HG03378 (cell line): Measurements from ENCODE around the gene ELMO3.

Experiments used
- ATAC-seq: cut with Tn5 transposase; IDR thresholded peaks from one replicate; pipeline ENCODE4 v1.9.1; 2021; ENCODE audit warnings: mild to moderate bottlenecking, moderate library complexity; ENCODE audit not compliant: unreplicated experiment

Gene ELMO3

DNA sequence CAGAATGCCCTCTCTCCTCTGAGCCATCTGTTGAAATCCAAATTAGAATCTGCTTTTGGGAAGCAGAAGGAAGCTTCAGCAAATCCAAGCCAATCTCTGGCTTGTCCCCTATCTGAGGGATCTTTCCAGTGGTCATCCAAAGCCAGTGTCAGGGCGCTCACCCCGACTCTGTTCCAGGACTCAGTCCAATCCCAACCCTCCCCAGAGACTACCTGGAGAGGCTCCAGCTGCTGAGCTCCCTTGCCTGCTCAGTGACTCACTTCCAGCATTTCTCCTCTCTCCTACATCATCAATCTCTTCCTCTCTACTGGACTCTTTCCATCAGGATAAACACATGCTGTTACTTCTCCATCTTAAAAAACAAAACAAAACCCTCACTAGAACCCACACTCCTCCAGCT lies 17.6 kb upstream of the ELMO3 start:
- ATAC-seq: no peak

DNA sequence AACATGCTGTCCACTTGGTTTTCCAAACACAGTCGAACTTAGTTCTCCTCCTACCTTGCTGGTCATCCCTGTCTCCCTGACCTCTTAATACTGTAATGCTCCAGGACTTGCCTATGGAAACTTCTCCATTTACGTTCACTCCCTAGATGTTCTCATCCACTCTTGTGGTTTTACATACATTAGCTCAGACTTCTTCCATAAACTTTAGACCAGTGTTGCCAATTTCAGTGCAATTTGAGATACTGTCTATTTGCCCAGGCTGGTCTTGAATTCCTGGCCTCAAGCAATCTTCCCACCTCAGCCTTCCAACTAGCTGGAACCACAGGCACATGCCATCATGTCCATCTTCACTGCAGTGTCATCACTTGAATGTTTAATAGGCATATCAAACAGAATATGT lies 16.6 kb upstream of the ELMO3 start:
- no peak for ATAC-seq

DNA sequence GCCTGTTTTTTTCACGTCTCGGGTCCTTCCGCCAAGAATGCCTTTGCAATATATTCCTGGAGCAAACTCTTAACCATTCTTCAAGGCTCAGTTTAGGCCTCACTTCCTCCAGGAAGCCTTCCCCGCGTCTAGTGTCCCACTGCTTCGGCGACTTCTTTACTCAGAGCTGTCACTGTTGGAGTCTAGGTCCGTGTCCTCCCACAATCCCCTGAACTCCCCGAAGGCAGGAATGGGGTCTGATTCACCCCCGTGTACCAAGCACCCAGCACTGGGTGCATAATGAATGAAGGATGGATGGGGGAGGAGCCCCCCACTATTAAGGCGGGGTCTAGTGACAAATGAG lies 15.7 kb upstream of the ELMO3 start:
- no peak for ATAC-seq

DNA sequence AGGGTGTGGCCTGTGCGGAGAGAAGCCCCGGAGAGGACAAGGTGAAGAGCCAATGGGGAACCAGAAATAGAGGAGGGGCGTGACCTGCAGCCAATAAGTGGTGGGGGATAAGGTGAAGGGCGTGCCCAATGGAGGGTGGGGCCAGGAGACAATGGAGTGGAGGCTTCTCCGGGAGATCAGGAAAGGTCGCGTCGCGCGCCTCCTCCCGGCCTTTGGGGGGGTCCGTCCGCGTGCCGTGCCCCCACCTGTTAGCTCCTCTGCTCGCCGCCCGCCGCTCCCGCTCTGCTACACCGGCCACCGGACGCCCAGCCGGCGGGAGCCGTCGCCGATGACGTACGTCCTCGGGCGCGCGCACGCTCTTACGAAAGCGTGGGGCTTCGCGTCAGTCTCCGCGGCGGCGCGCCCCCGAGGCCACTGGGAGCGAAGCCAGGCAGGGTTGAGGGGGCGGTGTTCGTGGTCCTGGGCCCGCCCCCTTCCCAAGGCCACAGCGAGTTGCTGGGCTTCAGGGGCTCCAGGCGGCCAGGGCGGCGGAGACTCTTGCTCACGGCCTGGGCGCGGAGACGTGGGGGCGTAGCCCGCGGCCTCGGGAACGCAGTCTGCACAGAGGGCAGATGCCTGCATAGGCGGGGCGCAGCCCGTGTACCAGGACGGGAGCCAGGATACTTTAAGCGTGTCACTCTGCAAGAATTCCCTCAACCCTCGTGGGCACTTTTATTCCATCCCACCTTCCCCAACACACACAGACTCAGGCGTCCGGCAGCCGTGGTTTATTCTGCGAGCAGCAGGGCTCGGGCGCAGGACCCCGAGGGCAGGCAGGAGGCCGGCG lies 15.1 kb upstream of the ELMO3 start, which contains the start of gene MATCAP1:
Gene MATCAP1 (minus strand): TSS at position 337 of the 826 bp plus-strand sequence. CDS start 3,353 bp downstream, outside the sequence.
- ATAC-seq: peak; percentile 87

DNA sequence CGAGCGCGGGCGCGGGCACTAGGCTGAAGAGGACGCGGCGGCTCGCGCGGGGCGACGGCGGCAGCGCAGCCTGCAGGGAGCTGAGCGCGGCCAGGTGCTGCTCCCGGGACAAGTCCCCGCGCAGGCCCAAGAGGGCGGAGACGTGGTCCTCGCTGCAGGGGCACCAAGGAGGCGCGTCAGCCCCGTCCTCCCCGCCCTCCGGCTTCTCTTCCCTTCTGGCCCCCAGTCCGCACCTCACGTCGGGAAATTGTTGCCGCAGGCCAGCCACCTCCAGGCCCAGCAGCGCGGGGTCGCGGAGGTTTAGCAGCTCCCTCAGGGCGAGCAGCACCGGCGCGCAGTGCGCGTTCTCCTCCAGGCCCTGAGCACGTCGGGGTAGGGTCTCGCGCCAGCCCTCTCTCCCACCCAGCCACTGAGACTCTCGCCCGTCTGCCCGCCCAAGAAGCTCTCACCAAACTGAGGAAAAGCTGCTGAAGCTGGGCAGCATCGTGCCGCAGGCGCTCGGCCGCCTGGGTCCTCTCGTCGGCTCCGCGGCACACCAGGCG lies 14.4 kb upstream of the ELMO3 start:
- ATAC-seq: no peak

DNA sequence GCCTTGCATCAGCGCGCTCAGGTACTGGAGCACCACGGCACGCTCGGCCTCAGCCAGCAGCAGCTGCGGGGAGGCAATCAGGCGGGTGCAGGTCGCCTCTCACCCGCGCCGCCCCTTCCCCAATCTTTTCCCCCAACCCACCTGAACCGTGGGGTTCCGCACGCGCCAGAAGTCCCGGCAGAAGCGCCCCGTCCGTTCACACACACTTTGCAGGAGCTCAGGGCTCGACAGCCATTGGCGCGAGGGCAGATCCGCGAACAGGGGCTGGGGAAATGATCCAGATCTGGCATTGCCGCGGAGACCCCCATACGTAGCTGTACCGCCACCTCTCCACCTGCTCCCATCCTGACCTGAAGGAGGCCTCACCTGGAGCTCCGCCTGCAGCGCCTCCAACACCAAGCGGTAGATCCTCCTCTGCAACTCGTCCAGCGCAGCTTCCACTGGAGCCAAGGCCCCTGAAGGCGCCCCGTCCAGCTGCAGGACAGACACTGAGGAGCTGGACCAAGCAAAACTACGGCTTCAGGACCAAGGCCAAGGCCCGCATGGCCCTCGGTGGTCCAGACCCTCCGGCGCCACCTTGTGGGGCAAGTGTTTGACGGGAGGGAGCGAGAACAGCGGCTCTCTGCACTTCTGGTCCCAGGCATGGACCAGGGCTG lies 13.8 kb upstream of the ELMO3 start:
- no peak for ATAC-seq

DNA sequence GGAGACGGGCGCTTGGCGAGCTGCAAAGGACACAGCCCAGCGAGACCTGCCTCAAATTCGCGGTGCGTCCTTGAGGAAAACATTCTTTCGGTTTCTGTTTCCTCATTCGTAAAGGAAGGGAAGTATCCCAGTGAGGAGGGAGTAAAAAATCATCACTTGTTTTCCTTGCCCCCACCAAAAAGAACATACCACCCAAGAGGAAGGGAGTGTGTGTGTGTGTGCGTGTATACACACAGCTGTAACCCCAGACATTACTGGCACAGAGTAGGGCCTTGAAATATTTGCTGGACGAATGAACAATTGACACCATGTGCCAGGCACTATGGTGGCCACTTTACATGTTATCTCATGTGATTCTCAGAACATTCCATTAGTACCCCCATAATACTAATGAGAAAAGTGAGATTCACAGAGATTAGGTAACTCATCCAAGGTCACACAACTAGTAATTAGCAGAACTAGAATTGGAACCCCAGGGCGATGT lies 13.2 kb upstream of the ELMO3 start:
- no peak for ATAC-seq

DNA sequence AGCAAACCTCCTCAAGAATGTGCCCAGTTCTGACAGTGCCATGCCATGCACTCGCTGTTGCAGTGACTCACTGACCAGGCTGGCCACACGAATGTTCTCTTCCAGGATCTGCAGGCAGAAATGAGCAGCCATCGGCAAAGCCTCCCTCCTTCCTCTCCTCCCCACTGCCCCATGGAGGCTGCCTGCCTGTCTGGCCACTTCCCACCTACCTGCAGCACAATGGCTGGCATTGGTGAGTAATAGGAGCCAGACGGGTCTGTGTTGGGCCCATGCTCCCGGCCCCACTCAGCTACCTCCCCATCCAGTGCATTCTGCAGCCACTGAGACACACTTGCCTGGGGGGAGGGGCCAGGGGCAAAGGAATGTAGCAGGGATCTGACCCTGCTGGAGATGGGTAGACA lies 12.4 kb upstream of the ELMO3 start:
- ATAC-seq: no peak

DNA sequence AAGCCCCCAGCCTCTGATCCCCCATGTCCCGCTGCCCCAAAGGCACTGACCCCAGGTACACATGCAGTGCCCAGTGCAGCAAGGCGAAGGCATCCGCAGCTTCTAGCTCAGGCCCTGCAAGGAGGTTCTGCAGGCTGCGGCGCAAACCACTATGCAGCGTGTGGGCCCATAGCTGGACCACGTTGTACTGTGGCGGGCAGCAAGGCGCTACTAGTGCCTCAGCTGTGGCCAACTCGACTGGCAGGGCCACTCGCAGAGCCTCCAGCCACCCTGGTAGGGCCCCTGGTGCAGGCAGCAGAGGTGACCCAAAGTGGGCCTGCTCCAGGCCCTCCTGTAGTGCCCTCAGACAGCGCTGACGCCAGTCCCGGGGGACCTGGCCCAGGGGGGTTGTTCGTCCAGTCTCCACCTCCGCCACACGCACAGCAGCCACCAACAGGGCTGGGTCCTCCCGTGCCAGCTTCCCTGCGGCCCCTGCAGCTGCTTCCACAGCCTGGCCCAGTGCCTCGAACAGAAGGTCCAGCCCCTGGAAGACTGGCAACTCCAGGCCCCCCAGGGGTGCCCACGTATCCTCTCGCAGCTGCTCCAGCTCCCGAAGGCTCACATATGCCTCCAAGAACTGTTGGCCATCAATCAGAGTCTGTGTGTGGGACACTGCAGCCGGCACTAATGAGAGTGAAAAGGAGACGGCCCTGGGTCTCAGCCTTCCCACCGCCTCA lies 11.6 kb upstream of the ELMO3 start:
- no peak for ATAC-seq

DNA sequence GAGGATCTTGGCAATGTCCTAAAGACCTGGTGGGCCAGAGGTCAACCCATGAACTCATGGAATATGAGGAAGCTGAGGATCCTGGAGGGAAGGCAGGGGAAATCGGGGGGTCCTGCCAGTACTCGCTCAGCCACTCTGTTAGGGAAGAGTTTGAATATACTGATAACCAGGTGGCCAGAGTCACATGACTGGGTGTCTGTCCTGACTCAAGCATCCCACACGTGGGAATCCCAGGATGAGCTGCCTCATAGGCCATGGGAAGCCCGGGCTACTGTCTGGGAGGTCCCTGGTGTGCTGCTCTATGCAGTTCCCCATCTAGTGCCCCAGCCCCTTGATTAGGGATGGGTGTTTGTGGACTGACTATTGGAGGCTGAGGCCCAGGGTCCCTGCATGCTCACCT lies 10.6 kb upstream of the ELMO3 start:
- ATAC-seq: no peak

DNA sequence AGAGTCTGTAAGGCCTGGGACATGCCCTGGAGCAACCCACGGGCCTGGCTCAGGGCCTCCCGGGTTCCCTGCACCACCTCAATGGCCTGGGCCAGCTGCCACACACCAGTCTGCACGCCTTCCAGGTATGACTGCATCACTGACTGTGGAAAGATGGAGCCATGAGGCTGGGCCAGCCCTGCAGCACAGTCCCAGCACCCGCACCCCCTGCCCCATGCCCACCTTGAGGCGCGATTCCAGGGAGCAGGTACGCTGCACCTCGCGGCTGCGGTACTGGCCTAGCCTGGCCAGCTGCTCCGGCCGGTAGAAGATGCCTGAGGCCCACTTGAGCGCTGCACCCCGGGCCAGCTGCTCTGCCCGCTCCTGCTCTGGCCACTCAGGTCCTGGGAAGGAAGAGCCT lies 10.1 kb upstream of the ELMO3 start:
- ATAC-seq: no peak

DNA sequence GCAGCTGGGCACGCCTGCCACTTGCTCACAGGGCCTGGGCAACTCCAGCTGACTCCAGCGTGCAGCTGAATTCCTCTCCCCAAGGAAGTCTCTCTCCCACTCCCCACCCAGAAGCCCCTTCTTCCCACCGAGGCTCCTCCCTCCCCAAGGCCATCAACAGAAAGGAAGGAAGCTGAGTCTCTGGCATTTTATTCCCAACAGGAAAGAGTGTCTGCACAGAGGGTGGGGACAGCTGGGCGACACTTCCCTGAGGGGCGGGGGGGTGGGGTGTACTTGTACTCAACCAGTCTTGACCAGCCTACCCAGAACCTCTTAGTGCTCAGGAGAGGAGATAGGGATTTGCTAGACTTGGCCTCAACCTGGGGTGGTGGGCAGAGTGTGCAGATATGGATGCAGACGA lies 8.9 kb upstream of the ELMO3 start, which contains the start of gene EXOC3L1:
Gene EXOC3L1 (minus strand): TSS at position 96 of the 400 bp plus-strand sequence. CDS start 460 bp downstream, outside the sequence.
- ATAC-seq: no peak

DNA sequence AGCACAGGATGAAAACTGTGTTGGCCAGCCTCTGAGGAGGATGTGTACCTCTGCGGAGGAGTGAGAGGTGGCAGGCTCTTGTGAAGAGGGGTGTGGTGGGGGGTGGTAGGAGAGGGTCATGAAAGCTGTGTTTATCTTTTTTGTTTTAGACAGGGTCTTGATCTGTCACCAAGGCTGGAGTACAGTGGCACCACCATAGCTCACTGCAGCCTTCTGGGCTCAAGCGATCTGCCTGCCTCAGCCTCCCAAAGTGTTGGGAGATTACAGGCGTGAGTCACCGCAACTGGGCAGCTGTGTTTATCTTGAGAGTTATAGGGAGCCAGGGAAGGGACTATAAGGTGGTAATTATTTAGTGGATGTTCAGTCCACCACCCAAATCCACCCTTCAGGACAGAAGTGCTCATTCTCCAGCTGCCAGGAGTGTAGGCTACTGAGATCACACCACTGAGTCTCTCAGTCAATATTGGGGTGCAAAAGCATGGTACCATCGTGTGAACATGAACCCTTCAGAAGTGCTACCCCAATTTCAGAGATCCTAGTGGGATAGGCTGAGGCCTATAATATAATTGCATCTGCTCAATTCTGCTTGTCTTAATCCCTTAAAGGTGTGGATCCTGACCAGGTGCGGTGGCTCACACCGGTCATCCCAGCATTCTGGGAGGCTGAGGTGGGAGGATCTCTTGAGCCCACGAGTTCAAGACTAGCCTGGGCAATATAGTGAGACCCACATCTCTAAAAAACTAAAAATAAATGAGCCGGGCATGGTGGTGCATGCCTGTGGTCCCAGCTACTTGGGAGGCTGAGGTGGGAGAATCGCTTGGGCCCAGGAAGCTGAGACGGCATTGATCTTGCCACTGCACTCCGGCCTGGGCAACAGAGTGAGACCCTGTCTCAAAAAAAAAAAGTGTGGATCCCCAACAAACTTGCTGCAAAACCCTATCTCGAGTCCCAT lies 8.2 kb upstream of the ELMO3 start:
- ATAC-seq: no peak

DNA sequence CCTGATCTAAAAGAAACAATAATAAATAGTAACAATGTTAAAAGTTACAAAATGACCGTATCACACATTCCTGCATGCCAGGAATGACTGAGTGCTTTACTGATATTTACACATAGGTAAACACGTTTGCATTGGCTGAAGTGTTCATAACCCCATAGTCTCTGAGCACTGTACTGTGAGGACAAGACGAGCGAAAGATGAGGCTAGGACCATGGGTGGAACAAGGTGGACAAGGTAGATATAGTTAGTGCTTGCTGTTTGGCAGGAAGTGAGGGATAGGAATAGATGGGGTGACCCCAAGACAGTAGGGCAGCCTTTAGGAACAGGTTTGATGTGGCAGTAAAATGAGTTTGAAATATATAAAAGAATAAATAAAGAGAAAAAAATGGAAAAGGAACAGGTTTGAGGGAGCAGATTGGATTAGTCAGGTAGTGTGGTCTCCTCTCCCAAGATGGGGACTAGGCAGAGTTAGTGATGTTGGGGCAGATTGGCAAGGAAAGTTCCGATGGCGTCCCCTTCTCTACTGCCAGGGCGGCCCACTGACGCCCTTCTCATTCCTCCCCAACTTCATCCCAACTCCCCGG lies 7.4 kb upstream of the ELMO3 start:
- ATAC-seq: no peak

DNA sequence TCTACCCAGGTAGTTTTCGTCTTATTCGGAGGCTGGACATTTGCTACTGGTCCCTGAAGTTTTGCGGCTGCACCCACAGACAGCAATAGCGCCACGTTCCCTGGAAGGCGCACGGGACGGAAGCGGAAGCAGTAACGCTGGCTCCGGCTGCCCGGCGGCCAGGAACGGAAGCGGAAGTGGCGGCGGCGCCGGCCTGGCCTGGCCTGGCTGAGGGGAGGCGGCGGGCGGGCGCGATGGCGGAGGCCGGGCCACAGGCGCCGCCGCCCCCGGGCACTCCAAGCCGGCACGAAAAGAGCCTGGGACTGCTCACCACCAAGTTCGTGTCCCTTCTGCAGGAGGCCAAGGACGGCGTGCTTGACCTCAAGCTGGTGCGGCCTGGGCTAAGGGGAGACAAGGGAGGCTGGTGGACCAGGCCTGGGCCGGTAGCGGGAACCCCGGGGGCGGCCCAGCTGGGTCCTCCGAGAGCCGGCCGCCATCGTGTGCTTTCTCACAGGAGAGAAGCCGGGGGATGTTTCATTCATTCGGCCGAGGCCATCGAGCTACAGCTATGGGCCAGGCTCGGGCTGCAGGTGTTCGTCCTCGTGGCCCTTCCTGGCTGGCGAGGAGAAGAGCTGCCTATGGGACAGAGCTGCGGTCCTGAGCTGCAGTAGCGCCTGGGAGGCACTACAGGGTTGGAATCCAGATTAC lies 6.8 kb upstream of the ELMO3 start, which contains the start of gene E2F4:
Gene E2F4 (plus strand): TSS at position 161 of the 687 bp plus-strand sequence. CDS start 73 bp downstream, at position 234.
- ATAC-seq: no peak

DNA sequence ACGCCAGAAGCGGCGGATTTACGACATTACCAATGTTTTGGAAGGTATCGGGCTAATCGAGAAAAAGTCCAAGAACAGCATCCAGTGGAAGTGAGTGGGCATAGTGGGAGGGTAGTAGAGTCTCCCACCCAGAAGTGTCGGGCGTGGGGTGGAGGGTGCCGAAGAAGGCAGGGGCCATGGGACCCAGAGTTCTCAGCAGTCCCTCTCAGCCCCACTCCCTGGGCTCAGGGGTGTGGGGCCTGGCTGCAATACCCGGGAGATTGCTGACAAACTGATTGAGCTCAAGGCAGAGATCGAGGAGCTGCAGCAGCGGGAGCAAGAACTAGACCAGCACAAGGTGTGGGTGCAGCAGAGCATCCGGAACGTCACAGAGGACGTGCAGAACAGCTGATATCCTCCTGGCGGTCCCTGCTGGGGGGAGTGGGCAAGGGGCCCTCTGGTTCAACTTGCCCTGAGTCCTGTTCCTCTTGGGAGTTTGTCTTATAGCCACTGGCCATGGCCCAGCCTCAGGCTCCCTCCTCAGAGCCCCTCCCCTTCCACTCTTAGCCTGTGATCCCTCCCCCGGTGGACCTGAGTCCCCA lies 6.1 kb upstream of the ELMO3 start:
- no peak for ATAC-seq

DNA sequence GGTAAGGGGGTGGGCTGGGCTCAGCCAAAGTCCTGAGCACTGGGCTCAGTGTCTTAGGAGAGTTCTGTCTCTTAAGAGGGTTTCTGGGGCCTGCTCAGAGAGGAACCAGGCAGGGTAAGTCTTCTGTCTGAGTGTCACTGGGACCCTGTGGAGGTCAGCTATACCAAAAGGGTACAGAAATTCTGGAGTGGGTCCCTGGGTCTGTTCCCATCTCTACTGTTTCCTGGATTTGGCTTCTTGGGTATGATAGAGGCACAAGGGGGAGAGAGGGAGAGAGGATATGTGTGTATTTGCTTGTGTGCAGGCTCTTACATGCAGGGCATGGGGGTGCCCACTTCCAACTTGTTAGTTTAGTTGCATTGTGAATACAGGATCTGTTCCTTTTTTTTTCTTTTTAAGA lies 5.4 kb upstream of the ELMO3 start:
- ATAC-seq: no peak

DNA sequence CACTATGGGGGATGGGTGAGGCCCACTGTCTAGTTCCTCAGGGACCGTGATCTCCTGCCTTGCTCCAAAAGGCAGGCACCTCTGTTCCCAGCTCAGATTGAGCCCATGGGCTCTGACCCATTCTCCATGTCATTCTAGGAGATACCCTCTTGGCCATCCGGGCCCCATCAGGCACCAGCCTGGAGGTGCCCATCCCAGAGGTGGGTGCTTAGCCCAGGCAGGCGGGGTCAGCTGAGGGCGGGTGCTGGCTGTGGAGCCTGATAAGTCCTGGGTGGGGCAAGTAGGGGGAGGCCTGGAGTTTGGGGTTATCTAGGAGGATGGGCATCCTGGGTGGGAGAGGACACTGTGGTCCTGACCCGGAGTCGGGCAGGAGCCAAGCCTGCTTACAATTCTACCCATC lies 4.7 kb upstream of the ELMO3 start:
- ATAC-seq: no peak

DNA sequence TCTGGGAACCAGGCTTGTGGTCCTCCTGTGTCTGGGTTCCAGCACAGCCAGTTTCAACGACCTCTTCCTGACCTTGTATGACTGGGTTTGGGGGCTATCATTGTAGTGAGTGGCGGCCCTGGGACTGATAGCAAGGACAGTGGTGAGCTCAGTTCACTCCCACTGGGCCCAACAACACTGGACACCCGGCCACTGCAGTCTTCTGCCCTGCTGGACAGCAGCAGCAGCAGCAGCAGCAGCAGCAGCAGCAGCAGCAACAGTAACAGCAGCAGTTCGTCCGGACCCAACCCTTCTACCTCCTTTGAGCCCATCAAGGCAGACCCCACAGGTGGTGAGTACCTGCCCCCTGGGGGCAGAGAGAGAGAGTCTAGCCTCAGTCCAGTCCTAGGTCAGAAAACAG lies 3.3 kb upstream of the ELMO3 start:
- ATAC-seq: no peak
